Measurements from ENCODE around the gene TNFSF9.
"Not testable (repeated sequence)": the region's sequence is repeated elsewhere in the genome, so short reads cannot be mapped to it uniquely, and the experiment has no call there.

The TNFSF9 gene

DNA sequence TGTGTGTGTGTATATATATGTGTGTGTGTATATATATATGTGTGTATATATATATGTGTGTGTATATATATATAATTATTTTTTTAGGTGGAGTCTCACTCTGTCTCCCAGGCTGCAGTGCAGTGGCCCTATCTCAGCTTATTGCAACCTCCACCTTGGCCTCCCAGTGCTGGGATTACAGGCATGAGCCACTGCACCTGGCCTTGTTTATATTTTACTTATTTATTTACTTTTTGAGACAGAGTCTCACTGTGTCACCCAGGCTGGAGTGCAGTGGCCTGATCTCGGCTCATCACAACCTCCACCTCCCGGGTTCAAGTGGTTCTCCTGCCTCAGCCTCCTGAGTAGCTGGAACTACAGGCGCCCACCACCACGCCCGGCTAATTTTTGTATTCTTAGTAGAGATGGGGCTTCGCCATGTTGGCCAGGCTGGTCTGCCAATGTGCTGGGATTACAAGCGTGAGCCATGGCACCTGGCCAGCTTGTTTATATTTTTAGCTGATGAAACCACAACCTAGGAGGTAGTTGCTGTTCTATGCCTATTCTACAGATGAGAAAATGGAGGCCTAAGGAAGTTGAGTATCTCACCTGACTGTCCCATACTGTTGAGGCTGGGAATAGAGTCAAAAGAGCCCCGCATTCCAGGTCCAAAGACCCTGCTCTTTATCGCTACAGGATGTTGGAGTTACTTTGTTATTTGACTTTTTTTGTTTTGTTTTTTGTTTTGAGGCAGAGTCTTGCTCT is 22.6 kb upstream of the TNFSF9 start:
- not testable (repeated sequence) for DNase-seq (ENCODE audit: low spot score)

DNA sequence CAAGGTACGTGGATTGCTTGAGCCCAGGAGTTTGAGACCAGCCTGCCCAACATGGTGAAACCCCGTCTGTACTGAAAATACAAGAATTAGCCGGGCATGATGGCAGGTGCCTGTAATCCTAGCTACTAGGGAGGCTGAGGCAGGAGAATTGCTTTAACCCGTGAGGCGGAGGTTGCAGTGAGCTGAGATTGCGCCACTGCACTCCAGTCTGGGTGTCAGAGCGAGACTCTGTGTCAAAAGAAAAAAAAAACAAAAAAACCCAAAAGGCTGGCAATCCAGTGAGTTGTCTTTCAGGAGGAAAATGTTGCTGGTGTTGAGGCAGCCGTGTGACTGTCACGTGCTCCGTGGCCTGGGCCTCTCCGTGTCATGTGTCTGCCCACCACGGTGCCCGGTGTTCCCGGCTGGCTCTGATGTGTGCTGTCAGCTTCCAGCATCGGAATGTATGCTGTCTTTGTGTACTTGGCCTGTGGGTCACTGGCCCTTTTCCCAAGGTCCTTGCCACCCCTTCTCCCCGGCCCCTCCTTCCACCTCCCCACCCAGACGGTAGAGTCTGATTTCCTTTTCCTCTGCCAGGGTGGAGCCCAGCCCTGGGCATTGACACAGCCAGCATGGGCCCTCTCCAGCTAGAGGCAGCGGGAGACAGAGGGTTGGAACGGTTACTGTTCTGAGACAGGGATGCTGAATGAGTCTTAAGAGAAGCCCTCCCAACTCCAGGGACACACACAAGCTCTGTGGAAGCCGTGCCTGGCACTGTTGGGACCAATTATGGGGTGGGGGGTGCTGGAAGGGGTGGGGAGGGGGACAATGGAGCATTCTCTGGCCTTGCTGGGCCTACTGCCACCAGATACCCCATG is 21.5 kb upstream of the TNFSF9 start:
- no peak for DNase-seq (ENCODE audit: low spot score)

DNA sequence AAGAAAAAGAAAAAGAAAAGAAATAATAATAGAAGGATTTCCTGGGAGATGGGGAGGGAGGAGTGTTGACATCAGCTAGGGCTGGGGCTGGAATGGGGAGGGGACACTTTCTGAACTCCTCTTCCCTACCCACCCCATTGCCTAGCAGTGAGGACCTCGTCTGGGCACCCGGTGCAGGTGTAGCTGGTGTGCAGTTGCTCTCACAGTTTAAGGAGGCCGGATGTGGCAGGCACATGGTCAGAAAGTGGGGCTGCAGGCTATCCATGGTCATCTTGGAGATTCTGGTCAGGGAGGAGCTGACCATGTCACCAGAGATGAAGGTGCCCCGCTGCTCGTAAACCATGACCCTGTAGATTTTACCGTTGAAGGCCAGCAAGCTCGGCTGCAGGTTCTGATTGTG is 20.2 kb upstream of the TNFSF9 start:
- no peak for DNase-seq (ENCODE audit: low spot score)

DNA sequence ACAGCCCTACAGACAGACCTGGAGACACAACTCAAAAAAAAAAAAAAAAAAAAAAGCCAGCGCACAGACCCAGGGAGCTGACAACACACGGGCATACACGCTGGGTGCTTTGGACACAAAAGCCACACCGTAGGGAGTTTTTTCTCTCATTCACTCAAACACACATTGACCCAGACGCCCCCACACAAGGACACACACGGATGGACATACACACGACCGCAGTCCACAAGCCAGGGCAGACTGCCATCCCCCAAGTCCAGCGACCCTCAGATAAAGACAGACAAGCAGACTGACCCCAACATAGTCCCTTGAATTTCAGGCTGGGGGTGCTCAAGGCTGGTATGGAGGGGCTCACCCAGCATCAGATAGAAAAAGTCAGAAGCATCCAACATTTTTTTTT is 16.7 kb upstream of the TNFSF9 start:
- DNase-seq (ENCODE audit: low spot score): no peak

DNA sequence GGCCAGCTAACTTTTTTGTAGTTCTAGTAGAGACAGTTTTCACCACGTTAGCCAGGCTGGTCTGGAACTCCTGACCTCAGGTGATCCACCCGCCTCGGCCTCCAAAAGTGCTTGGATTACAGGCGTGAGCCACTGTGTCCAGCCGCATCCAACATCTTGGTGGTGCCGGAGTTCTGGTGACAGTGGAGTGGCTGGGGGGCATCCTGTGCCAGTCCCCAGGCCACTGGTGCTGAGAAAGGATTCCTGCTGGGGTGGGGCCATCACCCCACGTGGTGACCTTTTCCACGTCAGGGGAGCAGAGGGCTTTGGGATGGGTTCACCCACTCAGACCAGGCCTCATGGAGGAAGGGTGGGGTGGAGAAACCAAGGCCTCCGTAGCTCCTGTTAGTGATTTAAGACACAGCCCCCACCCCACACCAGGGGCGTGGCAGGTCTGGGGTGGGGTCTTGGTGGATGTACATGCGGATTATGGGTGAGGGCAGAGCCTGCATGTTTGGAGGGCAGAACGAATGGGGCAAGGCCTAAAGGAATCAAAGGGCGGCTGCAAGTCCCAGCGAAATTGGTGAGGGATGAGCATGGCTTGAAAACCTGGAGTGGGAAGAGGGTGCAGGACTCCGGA is 15.8 kb upstream of the TNFSF9 start:
- DNase-seq (ENCODE audit: low spot score): no peak

DNA sequence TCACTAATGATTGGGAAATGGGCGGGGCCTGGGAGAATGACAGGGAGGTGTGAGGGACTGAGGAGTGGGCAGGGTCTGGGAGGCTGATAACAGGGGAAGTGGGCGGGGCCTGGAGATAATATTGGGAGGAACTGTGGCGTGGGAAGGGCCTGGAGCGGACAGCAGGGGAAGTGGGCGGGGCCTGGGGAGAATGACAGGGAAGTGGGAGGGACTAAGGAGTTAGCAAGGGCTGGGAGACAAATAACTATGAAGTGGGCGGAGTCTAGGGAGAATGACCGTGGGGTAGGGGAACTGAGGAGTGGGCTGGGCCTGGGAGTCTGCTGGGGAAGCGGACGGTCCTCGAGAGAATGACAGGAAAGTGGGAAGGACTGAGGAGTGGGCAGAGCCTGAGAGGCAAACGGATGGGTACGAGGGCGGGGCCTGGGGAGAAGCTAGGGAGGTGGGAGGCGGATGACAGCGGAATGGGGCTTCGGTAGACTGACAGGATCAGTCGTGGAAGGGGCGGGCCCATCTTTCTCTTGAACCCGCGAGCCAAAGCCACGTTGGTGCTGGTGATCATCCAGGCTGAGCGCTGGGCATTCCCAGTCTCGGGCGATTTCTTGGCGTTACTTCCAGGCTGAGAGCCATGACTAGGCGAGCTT is 14.7 kb upstream of the TNFSF9 start:
- DNase-seq (ENCODE audit: low spot score): peak; percentile 87

DNA sequence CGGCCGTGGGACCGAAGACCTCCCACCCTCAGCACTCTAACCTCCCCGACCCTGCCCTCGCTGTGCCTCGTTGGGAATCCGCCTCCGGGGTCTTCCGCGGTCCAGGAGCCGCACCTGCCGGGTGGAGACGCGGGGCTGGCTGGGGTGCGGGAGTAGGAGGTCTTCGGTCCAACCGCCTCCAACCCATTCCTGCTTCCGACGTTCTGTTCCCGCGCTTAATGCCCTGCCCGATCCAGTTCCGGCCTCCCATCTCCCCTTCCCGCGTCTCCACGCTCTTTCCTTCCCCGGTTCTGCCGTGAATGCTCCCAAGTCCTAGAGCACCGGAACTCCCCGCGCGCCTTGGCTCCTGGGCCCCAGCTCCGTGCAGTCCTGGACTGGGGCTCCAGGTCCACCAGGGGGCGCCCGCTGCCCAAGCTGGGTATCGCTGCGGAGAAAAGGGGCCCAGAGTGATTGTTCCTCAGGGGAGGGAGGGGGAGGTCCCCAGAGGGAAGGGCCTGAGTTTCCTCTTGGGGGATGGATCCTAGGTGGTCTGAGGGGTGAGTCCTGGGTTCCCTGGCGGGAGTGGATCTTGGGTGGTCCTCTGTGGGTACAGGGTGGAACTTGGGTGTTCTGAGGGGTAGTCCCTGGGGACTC is 14.1 kb upstream of the TNFSF9 start:
- DNase-seq (ENCODE audit: low spot score): peak; percentile 92

DNA sequence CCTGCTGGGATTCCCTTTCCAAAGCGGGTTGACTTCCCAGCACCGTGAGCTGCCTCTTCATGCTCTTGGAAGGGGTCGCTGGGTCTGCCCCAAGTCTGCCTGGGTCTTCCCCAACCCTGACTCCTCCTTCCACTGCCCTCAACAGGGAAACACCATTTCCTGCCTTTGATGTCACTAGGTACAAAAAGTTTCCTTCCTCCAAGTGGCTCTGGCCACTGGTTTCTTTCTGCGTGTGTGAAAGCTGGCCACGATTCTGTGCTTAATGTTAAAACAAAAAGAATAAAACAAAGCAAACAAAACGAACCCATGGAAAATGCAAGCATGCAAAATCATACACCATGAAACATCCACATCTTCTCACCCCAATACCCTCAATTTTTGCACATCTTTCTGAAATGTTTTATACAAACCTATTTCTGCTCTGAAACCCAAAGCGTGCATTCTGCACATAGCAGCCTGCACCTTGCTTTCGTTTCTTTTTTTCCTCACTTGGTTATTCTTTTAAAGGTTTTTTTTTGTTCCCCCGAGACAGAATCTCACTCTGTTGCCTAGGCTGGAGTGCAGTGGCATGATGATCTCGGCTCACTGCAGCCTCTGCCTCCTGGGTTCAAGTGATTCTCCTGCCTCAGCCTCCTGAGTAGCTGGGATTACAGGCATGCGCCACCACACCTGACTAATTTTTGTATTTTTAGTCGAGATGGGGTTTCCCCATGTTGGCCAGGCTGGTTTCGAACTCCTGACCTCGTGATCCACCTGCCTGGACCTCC is 12.5 kb upstream of the TNFSF9 start:
- peak; percentile 63 for DNase-seq (ENCODE audit: low spot score)

DNA sequence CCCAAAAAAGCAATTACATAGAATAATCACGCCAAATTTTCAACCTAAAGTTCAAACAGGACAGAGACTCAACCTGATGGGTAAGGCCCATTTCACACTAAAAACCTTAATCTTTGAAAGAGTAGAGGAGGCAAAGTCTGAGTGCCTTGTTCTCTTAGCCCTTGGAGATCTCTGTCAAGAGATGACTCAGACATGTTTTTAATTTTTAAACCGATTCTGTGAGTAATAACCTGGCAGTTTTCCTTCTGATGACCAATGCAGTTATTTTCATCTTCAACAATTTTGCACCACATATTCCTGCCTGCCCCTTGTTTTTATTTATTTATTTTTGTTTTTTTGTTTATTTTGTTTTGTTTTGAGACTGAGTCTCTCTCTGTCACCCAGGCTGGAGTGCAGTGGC is 11.5 kb upstream of the TNFSF9 start:
- peak; percentile 62 for DNase-seq (ENCODE audit: low spot score)

DNA sequence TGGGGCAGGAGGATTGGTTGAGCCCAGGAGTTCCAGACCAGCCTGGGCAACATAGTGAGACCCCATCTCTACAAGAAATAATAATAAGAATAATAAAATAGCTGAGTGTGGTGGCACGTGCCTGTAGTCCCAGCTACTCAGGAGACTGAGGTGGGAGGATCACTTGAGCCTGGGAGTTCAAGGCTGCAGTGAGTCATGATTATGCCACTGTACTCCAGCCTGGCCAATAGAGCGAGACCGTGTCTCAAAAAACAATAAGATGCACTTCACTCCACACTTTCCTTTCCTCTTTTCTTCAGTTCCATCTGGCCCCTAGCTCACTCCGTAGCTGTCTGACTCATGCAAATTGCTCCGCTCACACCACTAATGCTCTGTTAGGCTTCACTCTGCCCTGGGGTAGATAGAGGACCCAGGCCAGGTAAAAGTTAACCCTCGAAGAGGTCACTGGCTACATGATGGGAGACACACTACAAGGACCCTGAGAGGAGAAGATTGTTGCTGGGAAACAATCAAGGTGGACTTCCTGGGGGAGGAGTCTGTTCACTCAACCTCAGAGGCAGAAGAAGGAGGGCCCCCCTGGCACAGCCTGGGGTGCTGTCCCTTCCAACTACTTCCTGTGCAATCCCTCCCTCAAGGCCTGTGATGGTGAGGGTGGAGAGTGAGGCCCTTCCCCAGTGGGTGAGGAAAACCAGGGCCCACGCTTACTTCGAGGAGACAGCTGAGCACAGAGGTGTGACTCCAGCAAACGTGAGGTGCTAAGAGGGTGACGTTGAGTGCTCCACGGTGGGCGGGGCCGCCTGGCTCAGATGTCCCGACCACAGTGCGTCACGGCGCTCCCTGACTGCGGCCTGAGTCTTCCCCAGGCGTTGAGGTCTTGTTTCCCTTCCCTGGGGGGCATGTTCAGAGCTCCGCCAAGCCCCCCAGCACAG is 8.8 kb upstream of the TNFSF9 start:
- no peak for DNase-seq (ENCODE audit: low spot score)

DNA sequence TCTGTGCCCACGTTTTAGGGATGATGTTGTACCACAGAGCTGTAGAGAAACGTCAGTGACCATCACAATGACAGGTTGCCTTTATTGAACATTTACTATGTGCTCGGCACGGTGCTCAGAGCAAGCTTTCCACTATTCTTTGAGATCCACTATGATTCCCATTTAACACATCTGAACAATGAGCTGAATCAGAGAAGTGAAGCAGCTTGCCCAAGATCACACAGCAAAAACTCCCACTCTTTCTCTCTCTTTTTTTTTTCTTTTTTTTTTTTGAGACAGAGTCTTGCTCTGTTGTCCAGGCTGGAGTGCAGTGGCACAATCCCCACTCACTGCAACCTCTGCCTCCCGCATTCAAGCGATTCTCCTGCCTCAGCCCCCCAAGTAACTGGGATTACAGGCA is 8.1 kb upstream of the TNFSF9 start:
- DNase-seq (ENCODE audit: low spot score): no peak

DNA sequence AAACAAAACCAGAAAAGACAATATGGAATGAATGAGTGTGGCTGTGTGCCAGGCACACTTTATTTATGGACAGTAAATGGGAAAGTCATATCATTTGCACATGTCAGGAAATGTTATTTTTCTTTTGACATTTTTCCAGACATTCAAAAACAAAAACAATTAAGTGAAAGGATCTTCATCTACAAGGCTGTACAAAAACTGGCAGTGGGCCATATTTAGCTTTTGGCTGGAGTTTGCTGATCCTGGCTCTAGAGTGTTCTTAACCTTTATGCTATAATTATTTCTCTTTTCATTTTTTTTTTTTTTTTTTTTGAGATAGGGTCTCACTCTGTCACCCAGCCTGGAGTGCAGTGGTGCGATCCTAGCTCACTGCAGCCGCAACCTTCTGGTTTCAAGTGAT is 6.5 kb upstream of the TNFSF9 start:
- no peak for DNase-seq (ENCODE audit: low spot score)

DNA sequence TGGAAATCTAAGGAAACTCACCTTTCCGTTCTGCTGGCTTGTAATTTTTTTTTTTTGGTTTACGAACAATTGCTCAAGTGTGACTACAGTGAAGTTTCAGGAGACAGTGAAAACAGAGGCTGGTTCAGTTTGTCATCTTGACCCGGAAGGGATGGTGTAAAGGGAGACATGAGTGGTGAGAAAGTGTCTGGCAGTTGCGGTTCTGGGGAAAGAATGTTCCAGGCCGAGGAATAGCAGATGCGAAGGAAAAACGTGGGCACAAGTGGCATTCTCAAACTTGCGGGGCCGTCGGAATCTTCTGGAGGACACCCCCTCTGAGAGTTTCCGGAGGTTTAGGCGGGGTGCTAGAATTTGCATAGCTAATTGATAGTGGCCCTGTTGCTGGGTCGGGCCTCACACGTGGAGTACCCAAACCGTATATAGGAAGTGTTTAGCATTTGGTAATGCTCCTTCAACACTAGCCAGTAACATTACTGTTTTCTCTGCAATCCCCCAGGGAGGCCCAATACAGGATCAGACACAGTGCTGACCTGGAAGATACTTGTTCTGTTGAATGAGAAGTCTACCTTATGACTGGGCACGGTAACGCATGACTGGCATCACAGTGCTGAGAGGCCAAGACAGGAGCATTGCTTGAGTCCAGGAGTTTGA is 2.8 kb upstream of the TNFSF9 start:
- DNase-seq (ENCODE audit: low spot score): no peak

DNA sequence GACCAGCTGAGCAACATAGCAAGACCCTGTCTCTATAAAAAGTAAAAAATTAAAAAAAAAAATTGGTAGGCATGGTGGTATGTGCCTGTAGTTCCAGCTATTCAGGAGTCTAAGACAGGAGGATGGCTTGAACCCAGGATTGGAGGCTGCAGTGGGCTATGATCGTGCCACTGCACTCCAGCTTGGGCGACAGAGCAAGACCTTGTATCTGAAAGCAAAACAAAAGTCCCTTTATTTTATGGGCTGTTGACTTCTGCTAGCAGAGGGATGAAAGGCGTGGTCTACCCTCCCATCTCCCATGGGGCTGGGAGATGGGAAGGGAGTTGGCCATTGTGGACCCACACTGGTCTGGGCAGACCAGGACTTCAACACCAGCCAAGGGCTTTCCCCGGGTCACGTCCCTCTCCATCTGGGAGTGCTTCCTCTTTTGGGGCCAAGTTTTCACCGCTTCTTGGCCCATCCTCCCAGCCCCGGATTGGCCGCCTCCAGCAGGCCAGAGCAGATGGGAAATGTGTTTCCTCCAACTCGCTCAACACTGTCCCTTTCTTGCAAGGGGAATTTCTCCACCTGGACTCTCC is 2.2 kb upstream of the TNFSF9 start:
- DNase-seq (ENCODE audit: low spot score): no peak

DNA sequence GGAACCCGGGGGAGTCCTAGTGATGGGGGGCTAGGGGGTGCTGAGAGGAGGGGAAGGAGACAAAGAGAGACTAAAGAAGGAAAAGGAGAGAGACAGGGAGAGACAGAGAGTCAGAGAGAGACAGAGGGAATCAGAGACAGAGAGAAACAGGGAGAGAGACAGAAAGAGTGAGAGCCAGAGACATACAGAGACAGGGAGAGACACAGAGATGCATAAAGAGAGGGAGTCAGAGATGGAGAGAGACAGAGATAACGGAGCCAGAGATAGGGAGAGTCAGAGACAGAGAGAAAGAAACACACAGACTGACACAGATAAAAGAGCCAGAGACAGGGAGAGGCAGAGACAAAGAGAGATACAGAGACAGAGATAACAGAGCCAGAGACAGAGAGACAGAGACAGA is 1.5 kb upstream of the TNFSF9 start:
- DNase-seq (ENCODE audit: low spot score): no peak

DNA sequence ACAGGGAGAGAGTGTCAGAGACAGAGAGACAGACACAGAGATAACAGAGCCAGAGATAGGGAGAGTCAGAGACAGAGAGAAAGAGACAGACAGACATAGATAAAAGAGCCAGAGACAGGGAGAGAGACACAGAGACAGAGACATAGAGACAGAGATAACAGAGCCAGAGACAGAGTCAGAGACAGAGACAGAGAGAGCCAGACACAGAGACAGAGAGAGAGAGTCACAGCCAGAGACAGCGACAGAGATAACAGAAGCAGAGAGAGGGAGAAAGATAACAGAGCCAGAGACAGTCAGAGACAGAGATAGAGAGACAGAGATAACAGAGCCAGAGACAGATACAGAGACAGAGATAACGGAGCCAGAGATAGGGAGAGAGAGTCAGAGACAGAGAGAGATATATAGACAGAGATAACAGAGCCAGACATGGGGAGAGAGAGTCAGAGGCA is 865 bp upstream of the TNFSF9 start:
- no peak for DNase-seq (ENCODE audit: low spot score)

DNA sequence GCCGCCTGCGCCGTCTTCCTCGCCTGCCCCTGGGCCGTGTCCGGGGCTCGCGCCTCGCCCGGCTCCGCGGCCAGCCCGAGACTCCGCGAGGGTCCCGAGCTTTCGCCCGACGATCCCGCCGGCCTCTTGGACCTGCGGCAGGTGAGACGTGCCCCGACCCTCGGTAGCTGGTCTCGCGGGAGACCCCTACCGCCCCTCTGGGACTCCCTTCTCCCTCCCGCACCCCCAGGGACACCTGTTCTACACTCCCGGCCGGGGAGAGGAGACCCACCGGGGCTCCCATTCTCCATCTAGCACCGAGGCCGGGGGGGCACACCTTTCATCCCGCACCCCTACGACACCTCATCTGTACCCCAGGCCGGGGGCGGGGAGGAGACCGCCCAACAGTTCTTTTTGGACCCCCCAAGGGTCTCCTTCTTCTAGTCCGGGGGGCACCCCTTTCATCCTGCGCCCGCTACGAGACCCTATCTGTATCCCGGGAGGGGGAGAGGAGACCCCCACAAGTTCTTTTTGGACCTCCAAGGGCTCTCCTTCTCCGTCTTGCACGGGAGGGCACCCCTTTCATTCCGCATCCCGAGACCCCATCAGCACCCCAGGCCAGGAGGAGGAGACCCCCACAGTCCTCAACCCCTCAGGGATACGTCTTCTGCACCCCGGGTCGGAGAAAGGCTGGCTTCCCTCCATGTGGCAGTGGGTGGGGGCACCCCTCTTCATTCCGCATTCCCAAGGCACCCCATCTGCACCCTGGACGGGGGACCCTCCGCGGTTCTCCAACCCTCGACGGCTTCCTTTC is 533 bp downstream of the TNFSF9 start:
- DNase-seq (ENCODE audit: low spot score): no peak

DNA sequence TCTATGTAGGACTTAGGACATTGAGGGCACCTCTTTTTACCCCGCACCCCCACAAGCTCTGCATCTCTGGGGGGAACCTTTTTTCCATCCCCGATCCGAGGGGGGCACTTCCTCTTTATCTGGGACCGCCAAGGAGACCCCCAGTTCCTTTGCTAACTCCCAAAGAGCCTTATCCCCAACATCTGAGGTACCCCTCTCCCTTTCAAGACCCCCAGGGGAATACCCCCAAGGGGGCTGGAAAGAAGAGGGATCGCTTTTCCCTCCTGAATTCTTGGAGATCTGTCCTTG is 1.1 kb downstream of the TNFSF9 start:
- no peak for DNase-seq (ENCODE audit: low spot score)

Data from activated CD4-positive, alpha-beta T cell treated with anti-CD3 and anti-CD28 coated beads, Interleukin-2, Interleukin-4, amounts not matched to agents 100 ng/mL and 50 ng/mL, durations not matched to agents 16 hours and 8 hours (primary cell).